SKM-1 treated with dmso at 0.1 percent for 144 hours (cell line): Measurements from ENCODE around the gene DDX51.

Experiments
- DNase-seq: peaks from one replicate; lab custom pipeline; 2025; ENCODE audit not compliant: unreplicated experiment; lab: John Stamatoyannopoulos, UW

DDX51 gene

GRCh38 chr12:132167611-132168310, 23.6 kb upstream of the DDX51 start:
- no peak for DNase-seq

- no peak for DNase-seq
Measured at GRCh38 chr12:132166801-132167591, 22.9 kb upstream of the DDX51 start.

GRCh38 chr12:132166093-132166492, 22.0 kb upstream of the DDX51 start:
- no peak for DNase-seq

- no peak for DNase-seq
Measured at GRCh38 chr12:132165584-132165983, 21.5 kb upstream of the DDX51 start.

GRCh38 chr12:132164426-132164825, 20.3 kb upstream of the DDX51 start:
- no peak for DNase-seq

- DNase-seq: no peak
Measured at GRCh38 chr12:132163911-132164288, 19.8 kb upstream of the DDX51 start.

- no peak for DNase-seq
Measured at GRCh38 chr12:132163041-132163910, 19.2 kb upstream of the DDX51 start.

- no peak for DNase-seq
Measured at GRCh38 chr12:132162508-132163031, 18.5 kb upstream of the DDX51 start.

GRCh38 chr12:132161796-132162507, 17.8 kb upstream of the DDX51 start:
- DNase-seq: no peak

- no peak for DNase-seq
Measured at GRCh38 chr12:132161036-132161781, 17.1 kb upstream of the DDX51 start.

- no peak for DNase-seq
Measured at GRCh38 chr12:132160601-132161035, 16.5 kb upstream of the DDX51 start.

- DNase-seq: no peak
Measured at GRCh38 chr12:132160016-132160415, 15.9 kb upstream of the DDX51 start.

- no peak for DNase-seq
Measured at GRCh38 chr12:132159555-132160003, 15.5 kb upstream of the DDX51 start.

- DNase-seq: no peak
Measured at GRCh38 chr12:132158677-132159554, 14.8 kb upstream of the DDX51 start.

- no peak for DNase-seq
Measured at GRCh38 chr12:132157733-132158409, 13.8 kb upstream of the DDX51 start.

GRCh38 chr12:132156573-132157325, 12.6 kb upstream of the DDX51 start:
- DNase-seq: no peak

GRCh38 chr12:132155771-132156572, 11.9 kb upstream of the DDX51 start:
- no peak for DNase-seq
